ENCODE measurements around the gene ABRAXAS1. TPM values are rescaled to one million over a fixed set of nuclear protein-coding genes. Genes with fewer than 3 reads are reported as not detected.

ABRAXAS1 gene
- total and polyA plus RNA-seq, 2 of the 4 experiments (the other 2 are of a cell fraction) = 4.1 to 8.4 TPM

GRCh38 chr4:83504503-83504902, 19.6 kb upstream of the ABRAXAS1 start:
- in situ Hi-C loops (cut with MboI; ENCODE audit: low sequenced_read_pairs) (loop anchor here (25.0 kb wide), 2 partner anchors 758 to 1008 kb away; no protein-coding TSS in a partner anchor), dilution Hi-C loops (cut with HindIII; ENCODE audit: low sequenced_read_pairs, unreplicated experiment) (no loop called here), intact Hi-C loops (cut with micrococcal nuclease) (loop anchor here (5.0 kb wide), 1 partner anchor 753 kb away; no protein-coding TSS in a partner anchor)
- no TSS peak for BruUV-seq (replicated peaks)
- no peak overlapping the region for H4K91ac ChIP-seq (ENCODE audit: insufficient read depth, low read depth, low read length)
- POLR2A ChIA-PET (ENCODE audit: unreplicated experiment) = no interaction called here
- no peaks in the 10 kb centered on the region for H3K9me1 ChIP-seq (ENCODE audit: insufficient read depth, low read length)
- no peak overlapping the region for H2AK5ac ChIP-seq (ENCODE audit: low read depth, low read length)
- H3K27ac ChIP-seq (ENCODE audit: insufficient read depth, low read length) = no peak overlapping the region
- H3K4me3 ChIP-seq (ENCODE audit: insufficient read depth, low read depth, low read length) = no peak overlapping the region
- peaks cover 4% of the 10 kb centered on the region for H3K27me3 ChIP-seq (ENCODE audit: control insufficient read depth, insufficient read depth, low read length)
- H4K20me1 ChIP-seq (ENCODE audit: insufficient read depth, low read length) = no peaks in the 10 kb centered on the region
- no peaks in the 10 kb centered on the region for H3K9me3 ChIP-seq (ENCODE audit: control insufficient read depth, insufficient read depth, low read length)
- H4K5ac ChIP-seq (ENCODE audit: low read depth, low read length) = no peak overlapping the region
- no CpG with 5 or more reads among the region's 4 CpGs for WGBS, 2 experiments (ENCODE audit: extremely low coverage in 2 of 2, insufficient read length in 1 of 2)
- no peak overlapping the region for H3K56ac ChIP-seq (ENCODE audit: extremely low read depth, insufficient read depth, low read length)
- CTCF ChIA-PET = no interaction called here
- no peak overlapping the region for H2BK120ac ChIP-seq (ENCODE audit: low read depth, low read length)
- DNase-seq (no peak), ATAC-seq (ENCODE audit: low read depth) (no peak)
- no peak overlapping the region for H3K14ac ChIP-seq (replicated peaks; ENCODE audit: low read depth, low read length)
- no peak overlapping the region for H2BK20ac ChIP-seq (ENCODE audit: low read depth, low read length)
- H3K18ac ChIP-seq (ENCODE audit: low read depth, low read length) = no peak overlapping the region
- no peaks in the 10 kb centered on the region for H3K79me1 ChIP-seq (ENCODE audit: low read depth in 1 of 2, low read length in 2 of 2)
- TF ChIP-seq ELK1 (IDR thresholded peaks at IDR 0.05; ENCODE audit: borderline replicate concordance, low read depth, low read length) (no peak), MAZ (IDR thresholded peaks at IDR 0.05; ENCODE audit: borderline replicate concordance, low read depth, low read length) (no peak), CHD1 (IDR thresholded peaks at IDR 0.05; ENCODE audit: low read depth, low read length) (no peak), MAFK (IDR thresholded peaks at IDR 0.05; ENCODE audit: low read depth, low read length) (no peak), USF2 (IDR thresholded peaks at IDR 0.05; ENCODE audit: low read depth, low read length) (no peak), CTCF (conservative IDR thresholded peaks at IDR 0.05; ENCODE audit: low read depth, low read length) (no peak), RFX5 (IDR thresholded peaks at IDR 0.05; ENCODE audit: low read depth, low read length) (no peak), NFE2L2 (IDR thresholded peaks at IDR 0.05; ENCODE audit: low read depth, low read length) (no peak), MXI1 (IDR thresholded peaks at IDR 0.05; ENCODE audit: borderline replicate concordance, low read depth, low read length) (no peak), RAD21 (IDR thresholded peaks at IDR 0.05; ENCODE audit: low read length) (no peak), POLR2A (IDR thresholded peaks at IDR 0.05; ENCODE audit: low read depth, low read length) (no peak), RCOR1 (IDR thresholded peaks at IDR 0.05; ENCODE audit: insufficient replicate concordance, low read length) (no peak), CEBPB (IDR thresholded peaks at IDR 0.05; ENCODE audit: low read depth, low read length) (no peak), SMC3 (IDR thresholded peaks at IDR 0.05; ENCODE audit: low read depth, low read length) (no peak), FOS (IDR thresholded peaks at IDR 0.05; ENCODE audit: low read depth, low read length) (no peak), BHLHE40 (IDR thresholded peaks at IDR 0.05; ENCODE audit: low read depth, low read length) (no peak)
- H4K8ac ChIP-seq (ENCODE audit: low read depth in 2 of 2, low read length in 2 of 2) = no peak overlapping the region
- H3K4me1 ChIP-seq (ENCODE audit: control insufficient read depth, insufficient read depth, low read length) = no peaks in the 10 kb centered on the region
- H3K9ac ChIP-seq (ENCODE audit: low read depth, low read length) = no peak overlapping the region
- H2BK15ac ChIP-seq (ENCODE audit: low read depth, low read length) = no peak overlapping the region
- H2BK5ac ChIP-seq (ENCODE audit: low read depth, low read length, poor library complexity, severe bottlenecking) = no peak overlapping the region
- H2AFZ ChIP-seq (replicated peaks; ENCODE audit: low read length, poor library complexity) = peak overlapping the region; percentile 67
- H3K36me3 ChIP-seq (ENCODE audit: control insufficient read depth, insufficient read depth, low read length) = no peaks in the 10 kb centered on the region
- H2AK9ac ChIP-seq (replicated peaks; ENCODE audit: low read depth, low read length, poor library complexity) = no peak overlapping the region
- H3K23ac ChIP-seq (ENCODE audit: low read depth, low read length) = no peak overlapping the region
- H3K4me2 ChIP-seq (ENCODE audit: low read depth, low read length) = no peak overlapping the region
- H3K4ac ChIP-seq (ENCODE audit: low read depth, low read length) = no peak overlapping the region
